Lower lobe of right lung (tissue), 2 donors: ENCODE measurements around the gene BMP2K. TPM values are rescaled to one million over a fixed set of nuclear protein-coding genes. Genes with fewer than 3 reads are reported as not detected.

Source experiments
- ATAC-seq, 2 donors: fragments of 200-7000 bp; cut with Tn5 transposase; one replicate each; pipeline ENCODE4 v1.9.1; 2020 to 2022; ENCODE audit warnings: mild to moderate bottlenecking in 2 of 2, moderate library complexity in 2 of 2
- DNase-seq: peaks from one replicate; pipeline ENCODE4 v3.0.0-alpha.2; 2020
- H3K27ac ChIP-seq: fragments of 200-600 bp; one replicate; pipeline ENCODE4 v1.8.0; 2022
- H3K27me3 ChIP-seq: fragments of 200-600 bp; one replicate; pipeline ENCODE4 v1.8.0; 2022; ENCODE audit warnings: low read depth
- H3K36me3 ChIP-seq: fragments of 200-600 bp; one replicate; pipeline ENCODE4 v1.8.0; 2022; ENCODE audit warnings: mild to moderate bottlenecking
- H3K4me1 ChIP-seq: fragments of 200-600 bp; one replicate; pipeline ENCODE4 v1.8.0; 2022
- H3K4me3 ChIP-seq: fragments of 200-600 bp; one replicate; pipeline ENCODE4 v1.8.0; 2022; ENCODE audit warnings: mild to moderate bottlenecking
- H3K9me3 ChIP-seq: fragments of 200-600 bp; one replicate; pipeline ENCODE4 v1.8.0; 2022
- CTCF ChIP-seq: fragments of 200-600 bp; IDR thresholded peaks from one replicate; pipeline ENCODE4 v1.8.0; 2022; ENCODE audit warnings: antibody characterized with exemption, mild to moderate bottlenecking
- intact Hi-C: fragments of 100-400 bp; cut with DNase I; formaldehyde crosslinking; loops from one replicate; pipeline ENCODE4 v1.11.0; 2022
- total RNA-seq: library from RNA; stranded (reverse); fragmentation: NEBNext Ultra II Directional; extraction: Animal tissue kit (Norgen Biotek cat#: 25700); gene quantifications from one replicate; pipeline ENCODE4 v1.2.1, GENCODE V29; 2021
- donor health status: DM: no; HTN: yes; CAD: no; lungs with severe emphysema.

Gene BMP2K
- total RNA-seq, 1 donor from 2014 or later, result 48.9 TPM

- DNase-seq (peak; percentile 91), ATAC-seq (peak; percentile 93 to 96)
- no peaks in the 10 kb centered on the region for H3K27me3 ChIP-seq
- intact Hi-C loops, result no loop called here
- peaks cover 14% of the 10 kb centered on the region for H3K4me1 ChIP-seq
- H3K36me3 ChIP-seq, result no peaks in the 10 kb centered on the region
- peak overlapping the region; percentile 81 for H3K4me3 ChIP-seq
- peak overlapping the region; percentile 100 for H3K27ac ChIP-seq
- TF ChIP-seq CTCF, result no peak
- H3K9me3 ChIP-seq, result no peaks in the 10 kb centered on the region
These were observed 659 bp upstream of the BMP2K start for GRCh38 chr4:78775303-78776078.

DNA sequence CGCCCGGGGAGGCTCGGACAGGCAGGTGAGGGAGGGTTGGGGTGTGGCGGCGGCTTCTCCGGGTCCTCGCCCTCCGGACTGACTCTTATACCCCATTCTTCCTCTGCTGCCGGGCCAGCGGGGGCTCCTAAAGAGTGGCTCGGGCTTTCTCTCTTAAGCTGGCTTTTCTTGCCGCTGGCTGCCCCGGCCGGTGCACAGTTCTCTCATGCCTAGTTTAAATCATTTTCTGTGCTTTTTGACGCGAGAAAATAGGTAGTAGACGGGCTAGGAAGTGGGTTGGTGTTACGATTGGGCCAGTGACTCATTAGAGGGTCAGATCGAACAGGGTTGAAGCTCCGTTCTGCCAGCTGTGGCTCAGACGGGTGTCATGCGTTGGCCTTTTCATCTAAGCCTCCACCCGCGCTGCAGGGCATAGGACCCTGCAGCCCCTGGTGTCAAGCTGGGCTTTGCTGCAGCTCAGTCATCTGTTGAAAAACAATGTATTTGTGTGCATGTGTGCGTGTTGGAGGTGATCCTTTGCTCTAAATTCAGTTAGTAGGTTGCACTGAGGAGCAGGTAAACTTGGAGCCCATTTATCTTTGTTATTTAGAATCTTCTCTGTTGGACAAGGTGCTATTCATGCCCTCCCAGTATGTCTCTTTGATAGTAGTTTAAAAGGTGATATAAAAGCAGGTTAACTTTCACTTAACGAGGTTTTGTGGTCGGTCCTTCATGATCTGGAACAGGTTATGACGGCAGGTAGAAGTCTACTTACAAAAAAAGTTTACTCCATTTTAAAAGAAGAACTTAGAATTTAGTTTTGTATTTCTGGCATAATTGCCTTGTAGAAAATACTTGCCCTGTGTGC is 802 bp downstream of the BMP2K start:
- Histone ChIP-seq H3K9me3 (no peaks in the 10 kb centered on the region), H3K4me3 (peak overlapping the region; percentile 81), H3K4me1 (peaks cover 27% of the 10 kb centered on the region), H3K27ac (peak overlapping the region; percentile 100), H3K27me3 (no peaks in the 10 kb centered on the region), H3K36me3 (no peaks in the 10 kb centered on the region)
- peak; percentile 64 for DNase-seq
- TF ChIP-seq CTCF, result no peak
- peak; percentile 40 to 51 for ATAC-seq
- intact Hi-C loops, result no loop called here

- intact Hi-C loops, result no loop called here
- H3K27me3 ChIP-seq, result no peaks in the 10 kb centered on the region
- H3K4me3 ChIP-seq, result peak overlapping the region; percentile 81
- H3K36me3 ChIP-seq, result no peaks in the 10 kb centered on the region
- peak overlapping the region; percentile 100 for H3K27ac ChIP-seq
- peaks cover 33% of the 10 kb centered on the region for H3K4me1 ChIP-seq
- no peaks in the 10 kb centered on the region for H3K9me3 ChIP-seq
- TF ChIP-seq CTCF, result no peak
- DNase-seq, result no peak
- ATAC-seq, result no peak
These were observed 1.4 kb downstream of the BMP2K start for GRCh38 chr4:78777576-78777940.

- intact Hi-C loops, result no loop called here
- H3K4me1 ChIP-seq, result peaks cover 36% of the 10 kb centered on the region
- ATAC-seq, result no peak
These were observed 2.4 kb downstream of the BMP2K start for GRCh38 chr4:78778530-78778929.

DNA sequence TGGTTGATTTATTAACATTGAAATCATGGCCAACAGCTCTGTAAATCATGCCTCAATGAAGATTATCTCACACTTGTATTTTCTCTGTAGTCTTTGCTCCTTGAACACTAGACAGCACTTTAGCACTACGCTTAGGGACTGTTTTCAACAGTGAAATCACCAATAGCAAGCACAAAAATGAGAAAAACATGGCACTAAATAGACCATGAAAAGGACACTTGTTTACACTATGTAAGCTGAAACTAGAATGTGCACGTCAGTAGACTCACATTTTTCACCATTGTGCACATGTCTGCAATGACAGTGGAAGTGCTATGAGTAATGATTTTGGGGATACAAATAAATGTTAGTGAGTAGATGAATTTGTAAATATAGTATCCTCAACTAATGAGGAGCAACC is 3.1 kb downstream of the BMP2K start:
- no peak for TF ChIP-seq CTCF
- Histone ChIP-seq H3K4me1 (peaks cover 36% of the 10 kb centered on the region), H3K4me3 (peak overlapping the region; percentile 2)

More at GRCh38 chr4:78778530-78778929, 2.4 kb downstream of the BMP2K start:
- no peak for TF ChIP-seq CTCF
- Histone ChIP-seq H3K9me3 (no peaks in the 10 kb centered on the region), H3K36me3 (no peaks in the 10 kb centered on the region), H3K27me3 (no peaks in the 10 kb centered on the region), H3K27ac (no peak overlapping the region), H3K4me3 (peak overlapping the region; percentile 81)
- no peak for DNase-seq

More for the DNA sequence above, 3.1 kb downstream of the BMP2K start:
- Histone ChIP-seq H3K36me3 (no peaks in the 10 kb centered on the region), H3K9me3 (no peaks in the 10 kb centered on the region), H3K27me3 (no peaks in the 10 kb centered on the region), H3K27ac (no peak overlapping the region)
- ATAC-seq, result no peak
- intact Hi-C loops, result no loop called here
- DNase-seq, result no peak
